ENCODE results near the gene LRPAP1.
"Not testable (repeated sequence)": the region's sequence is repeated elsewhere in the genome, so short reads cannot be mapped to it uniquely, and the experiment has no call there.

The LRPAP1 gene

GRCh38 chr4:3557676-3558513 is 25.7 kb upstream of the LRPAP1 start:
- not testable (repeated sequence) for H2AFZ ChIP-seq (ENCODE audit: low read length); H3K9ac ChIP-seq (ENCODE audit: low read depth, low read length, poor library complexity, severe bottlenecking); H3K36me3 ChIP-seq (ENCODE audit: insufficient read depth, low read length); H3K4me2 ChIP-seq (ENCODE audit: low read depth, low read length, poor library complexity, severe bottlenecking); H3F3A ChIP-seq (ENCODE audit: low read depth); H3K4me3 ChIP-seq (ENCODE audit: low read length, poor library complexity, severe bottlenecking); H3K27me3 ChIP-seq (ENCODE audit: insufficient read depth, low read length, poor library complexity, severe bottlenecking); H3K79me2 ChIP-seq (ENCODE audit: insufficient read depth, low read length); H4K20me1 ChIP-seq (ENCODE audit: insufficient read depth, low read length, poor library complexity, severe bottlenecking); H3K9me3 ChIP-seq (ENCODE audit: insufficient read depth, low read depth, low read length); H3K9me2 ChIP-seq (replicated peaks; ENCODE audit: low read depth, low read length); H3K4me1 ChIP-seq (ENCODE audit: insufficient read depth, low read length, poor library complexity, severe bottlenecking)

- not testable (repeated sequence) for H3K79me2 ChIP-seq (ENCODE audit: insufficient read depth, low read length); H3K9me2 ChIP-seq (replicated peaks; ENCODE audit: low read depth, low read length); H3F3A ChIP-seq (ENCODE audit: low read depth); H2AFZ ChIP-seq (ENCODE audit: low read length); H3K9ac ChIP-seq (ENCODE audit: low read depth, low read length, poor library complexity, severe bottlenecking); H3K4me3 ChIP-seq (ENCODE audit: low read length, poor library complexity, severe bottlenecking); H3K27me3 ChIP-seq (ENCODE audit: insufficient read depth, low read length, poor library complexity, severe bottlenecking); H3K4me1 ChIP-seq (ENCODE audit: insufficient read depth, low read length, poor library complexity, severe bottlenecking); H3K9me3 ChIP-seq (ENCODE audit: insufficient read depth, low read depth, low read length); H3K4me2 ChIP-seq (ENCODE audit: low read depth, low read length, poor library complexity, severe bottlenecking); H4K20me1 ChIP-seq (ENCODE audit: insufficient read depth, low read length, poor library complexity, severe bottlenecking); H3K36me3 ChIP-seq (ENCODE audit: insufficient read depth, low read length)
Measured at GRCh38 chr4:3557088-3557492, 24.9 kb upstream of the LRPAP1 start.

- H2AFZ ChIP-seq (ENCODE audit: low read length); H4K20me1 ChIP-seq (ENCODE audit: insufficient read depth, low read length, poor library complexity, severe bottlenecking); H3K4me3 ChIP-seq (ENCODE audit: low read length, poor library complexity, severe bottlenecking); H3K27me3 ChIP-seq (ENCODE audit: insufficient read depth, low read length, poor library complexity, severe bottlenecking); H3F3A ChIP-seq (ENCODE audit: low read depth); H3K4me2 ChIP-seq (ENCODE audit: low read depth, low read length, poor library complexity, severe bottlenecking); H3K36me3 ChIP-seq (ENCODE audit: insufficient read depth, low read length); H3K79me2 ChIP-seq (ENCODE audit: insufficient read depth, low read length); H3K9ac ChIP-seq (ENCODE audit: low read depth, low read length, poor library complexity, severe bottlenecking); H3K9me2 ChIP-seq (replicated peaks; ENCODE audit: low read depth, low read length); H3K4me1 ChIP-seq (ENCODE audit: insufficient read depth, low read length, poor library complexity, severe bottlenecking); H3K9me3 ChIP-seq (ENCODE audit: insufficient read depth, low read depth, low read length): not testable (repeated sequence)
Measured at GRCh38 chr4:3556244-3556867, 24.1 kb upstream of the LRPAP1 start.

GRCh38 chr4:3555459-3556070 is 23.3 kb upstream of the LRPAP1 start:
- not testable (repeated sequence) for H3K27me3 ChIP-seq (ENCODE audit: insufficient read depth, low read length, poor library complexity, severe bottlenecking); H3K4me1 ChIP-seq (ENCODE audit: insufficient read depth, low read length, poor library complexity, severe bottlenecking); H3K4me2 ChIP-seq (ENCODE audit: low read depth, low read length, poor library complexity, severe bottlenecking); H3K9ac ChIP-seq (ENCODE audit: low read depth, low read length, poor library complexity, severe bottlenecking); H3K9me3 ChIP-seq (ENCODE audit: insufficient read depth, low read depth, low read length); H4K20me1 ChIP-seq (ENCODE audit: insufficient read depth, low read length, poor library complexity, severe bottlenecking); H3F3A ChIP-seq (ENCODE audit: low read depth); H3K9me2 ChIP-seq (replicated peaks; ENCODE audit: low read depth, low read length); H3K36me3 ChIP-seq (ENCODE audit: insufficient read depth, low read length); H2AFZ ChIP-seq (ENCODE audit: low read length); H3K79me2 ChIP-seq (ENCODE audit: insufficient read depth, low read length); H3K4me3 ChIP-seq (ENCODE audit: low read length, poor library complexity, severe bottlenecking)

- not testable (repeated sequence) for H3K4me3 ChIP-seq (ENCODE audit: low read length, poor library complexity, severe bottlenecking); H3K9ac ChIP-seq (ENCODE audit: low read depth, low read length, poor library complexity, severe bottlenecking); H4K20me1 ChIP-seq (ENCODE audit: insufficient read depth, low read length, poor library complexity, severe bottlenecking); H3K4me1 ChIP-seq (ENCODE audit: insufficient read depth, low read length, poor library complexity, severe bottlenecking); H3K79me2 ChIP-seq (ENCODE audit: insufficient read depth, low read length); H2AFZ ChIP-seq (ENCODE audit: low read length); H3F3A ChIP-seq (ENCODE audit: low read depth); H3K9me2 ChIP-seq (replicated peaks; ENCODE audit: low read depth, low read length); H3K4me2 ChIP-seq (ENCODE audit: low read depth, low read length, poor library complexity, severe bottlenecking); H3K9me3 ChIP-seq (ENCODE audit: insufficient read depth, low read depth, low read length); H3K36me3 ChIP-seq (ENCODE audit: insufficient read depth, low read length); H3K27me3 ChIP-seq (ENCODE audit: insufficient read depth, low read length, poor library complexity, severe bottlenecking)
Measured at GRCh38 chr4:3551366-3551765, 19.1 kb upstream of the LRPAP1 start.

- H3K36me3 ChIP-seq (ENCODE audit: insufficient read depth, low read length); H3F3A ChIP-seq (ENCODE audit: low read depth); H3K9ac ChIP-seq (ENCODE audit: low read depth, low read length, poor library complexity, severe bottlenecking); H3K4me3 ChIP-seq (ENCODE audit: low read length, poor library complexity, severe bottlenecking); H3K79me2 ChIP-seq (ENCODE audit: insufficient read depth, low read length); H3K9me2 ChIP-seq (replicated peaks; ENCODE audit: low read depth, low read length); H3K4me1 ChIP-seq (ENCODE audit: insufficient read depth, low read length, poor library complexity, severe bottlenecking); H3K4me2 ChIP-seq (ENCODE audit: low read depth, low read length, poor library complexity, severe bottlenecking); H2AFZ ChIP-seq (ENCODE audit: low read length); H4K20me1 ChIP-seq (ENCODE audit: insufficient read depth, low read length, poor library complexity, severe bottlenecking); H3K9me3 ChIP-seq (ENCODE audit: insufficient read depth, low read depth, low read length); H3K27me3 ChIP-seq (ENCODE audit: insufficient read depth, low read length, poor library complexity, severe bottlenecking): not testable (repeated sequence)
Measured at GRCh38 chr4:3550792-3551325, 18.6 kb upstream of the LRPAP1 start.

GRCh38 chr4:3550041-3550440 is 17.8 kb upstream of the LRPAP1 start:
- not testable (repeated sequence) for H3K36me3 ChIP-seq (ENCODE audit: insufficient read depth, low read length)

More at GRCh38 chr4:3550041-3550440, 17.8 kb upstream of the LRPAP1 start:
- H3K4me1 ChIP-seq (ENCODE audit: insufficient read depth, low read length, poor library complexity, severe bottlenecking); H3K4me2 ChIP-seq (ENCODE audit: low read depth, low read length, poor library complexity, severe bottlenecking); H2AFZ ChIP-seq (ENCODE audit: low read length); H3K79me2 ChIP-seq (ENCODE audit: insufficient read depth, low read length); H3K9me2 ChIP-seq (replicated peaks; ENCODE audit: low read depth, low read length); H4K20me1 ChIP-seq (ENCODE audit: insufficient read depth, low read length, poor library complexity, severe bottlenecking); H3K9ac ChIP-seq (ENCODE audit: low read depth, low read length, poor library complexity, severe bottlenecking); H3K4me3 ChIP-seq (ENCODE audit: low read length, poor library complexity, severe bottlenecking); H3K27me3 ChIP-seq (ENCODE audit: insufficient read depth, low read length, poor library complexity, severe bottlenecking); H3K9me3 ChIP-seq (ENCODE audit: insufficient read depth, low read depth, low read length); H3F3A ChIP-seq (ENCODE audit: low read depth): not testable (repeated sequence)
